Right lobe of liver (tissue), 4 donors: Measurements from ENCODE around the gene LPCAT2.

Experiments
- CTCF ChIP-seq, 4 donors: fragments of 200-600 bp in 3 of 4; fragments of 450-650 bp in 1 of 4; IDR thresholded peaks; one replicate each; pipeline versions ENCODE4 v1.5.1 to v1.8.0; 2016 to 2022; ENCODE audit warnings: antibody characterized with exemption in 4 of 4, mild to moderate bottlenecking in 2 of 4
- POLR2A ChIP-seq: fragments of 450-650 bp; IDR thresholded peaks from one replicate; pipeline ENCODE4 v1.6.1; 2017; ENCODE audit warnings: antibody characterized with exemption, mild to moderate bottlenecking
- donor health status: DM: no; HTN: no; CAD: no.
- donor health status: DM: no; HTN: no; CAD: no.
- donor health status: DM: no; HTN: yes; CAD: no.

GRCh38 chr16:55496509-55497145 is 12.2 kb upstream of the LPCAT2 start:
- TF ChIP-seq CTCF (IDR thresholded peaks at IDR 0.05) (no peak), POLR2A (no peak)
